Measurements from ENCODE around the gene ZHX3.
"Not testable (repeated sequence)": the region's sequence is repeated elsewhere in the genome, so short reads cannot be mapped to it uniquely, and the experiment has no call there.

The ZHX3 gene

GRCh38 chr20:41145317-41145716 is 172.2 kb downstream of the ZHX3 start:
- no peak for DNase-seq

- DNase-seq = no peak
Observed at GRCh38 chr20:41143354-41143753, 174.2 kb downstream of the ZHX3 start.

GRCh38 chr20:41142919-41143318 is 174.6 kb downstream of the ZHX3 start:
- DNase-seq = no peak

GRCh38 chr20:41142245-41142644 is 175.3 kb downstream of the ZHX3 start:
- no peak for DNase-seq

- DNase-seq = no peak
Observed at GRCh38 chr20:41141153-41141815, 176.2 kb downstream of the ZHX3 start.

- no peak for DNase-seq
Observed at GRCh38 chr20:41140226-41141133, 177.1 kb downstream of the ZHX3 start.

- no peak for DNase-seq
Observed at GRCh38 chr20:41139227-41140093, 178.1 kb downstream of the ZHX3 start.

GRCh38 chr20:41138475-41139226 is 178.9 kb downstream of the ZHX3 start:
- DNase-seq = no peak

- DNase-seq = no peak
Observed at GRCh38 chr20:41137614-41138474, 179.7 kb downstream of the ZHX3 start.

GRCh38 chr20:41136680-41137613 is 180.6 kb downstream of the ZHX3 start, which contains the start of gene PLCG1:
Gene PLCG1 (plus strand): TSS chr20:41137543. CDS start chr20:41137642, 99 bp downstream.
- peak; percentile 51 to 77 for DNase-seq

- DNase-seq = no peak
Observed at GRCh38 chr20:41135888-41136679, 181.4 kb downstream of the ZHX3 start.

GRCh38 chr20:41135187-41135887 is 182.2 kb downstream of the ZHX3 start:
- no peak for DNase-seq

- no peak for DNase-seq
Observed at GRCh38 chr20:41134362-41135186, 183.0 kb downstream of the ZHX3 start.

GRCh38 chr20:41133709-41134361 is 183.7 kb downstream of the ZHX3 start:
- peak; percentile 48 to 81 for DNase-seq

GRCh38 chr20:41132388-41132775 is 185.1 kb downstream of the ZHX3 start:
- DNase-seq = not testable (repeated sequence)

- no peak for DNase-seq
Observed at GRCh38 chr20:41131594-41132387, 185.7 kb downstream of the ZHX3 start.
